ENCODE results near the gene SLAMF9.
A peak's percentile ranks its signal among the peaks of the same experiment; 100 is the strongest.

The SLAMF9 gene

DNA sequence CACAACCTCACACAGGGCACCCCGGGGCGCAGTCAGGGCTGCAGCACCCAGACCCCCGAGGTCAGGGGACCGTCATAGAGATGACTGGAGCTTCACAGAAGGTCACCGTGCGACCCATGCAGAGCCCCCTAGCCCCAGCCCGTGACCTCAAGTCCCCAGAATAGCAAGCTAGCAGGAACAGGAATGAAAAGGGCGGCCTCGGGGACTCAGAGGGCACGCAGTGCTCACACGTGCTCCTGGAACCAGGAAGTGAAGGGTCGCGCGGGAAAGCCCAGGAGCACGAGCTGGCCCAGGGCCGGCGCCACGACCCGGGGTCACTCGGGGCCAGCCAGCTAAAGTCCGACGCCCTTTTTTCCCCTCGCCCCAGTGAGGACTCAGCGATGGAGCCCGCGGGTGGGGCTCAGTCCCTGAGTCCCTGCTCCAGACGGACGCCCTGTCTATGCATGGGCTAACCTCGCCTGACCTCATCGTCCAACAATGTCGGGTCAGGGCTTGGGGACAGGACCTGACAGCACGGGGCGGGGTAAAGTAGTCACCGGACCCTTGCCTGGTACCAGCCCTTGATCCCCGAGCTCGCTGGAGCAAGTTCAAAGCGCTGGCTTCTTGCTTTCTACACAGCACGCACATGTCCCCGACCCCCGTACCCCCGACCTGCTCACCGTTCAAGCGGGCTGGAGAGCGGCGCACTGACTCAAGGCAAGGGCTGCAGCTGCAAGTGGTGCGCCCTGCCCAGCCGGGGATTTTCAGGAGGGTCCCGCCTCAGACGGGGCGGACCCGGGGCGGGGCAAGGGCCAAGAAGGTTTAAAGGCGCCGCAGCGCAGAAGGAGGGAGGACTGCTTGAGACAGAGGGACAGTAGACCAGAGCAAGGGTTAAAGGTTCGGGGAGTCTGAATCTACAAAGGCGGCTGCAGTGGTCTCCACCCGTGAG is 29.0 kb downstream of the SLAMF9 start, which contains the start of gene TAGLN2:
Gene TAGLN2, minus strand, starts transcription at position 717 of the 928 bp plus-strand sequence. CDS start 4,998 bp downstream, outside the sequence.
- H3K4me3 ChIP-seq (ENCODE audit: low read depth, low read length), result peak within 1 kb of the TSS; percentile 87
- TF ChIP-seq, protein P1, sequence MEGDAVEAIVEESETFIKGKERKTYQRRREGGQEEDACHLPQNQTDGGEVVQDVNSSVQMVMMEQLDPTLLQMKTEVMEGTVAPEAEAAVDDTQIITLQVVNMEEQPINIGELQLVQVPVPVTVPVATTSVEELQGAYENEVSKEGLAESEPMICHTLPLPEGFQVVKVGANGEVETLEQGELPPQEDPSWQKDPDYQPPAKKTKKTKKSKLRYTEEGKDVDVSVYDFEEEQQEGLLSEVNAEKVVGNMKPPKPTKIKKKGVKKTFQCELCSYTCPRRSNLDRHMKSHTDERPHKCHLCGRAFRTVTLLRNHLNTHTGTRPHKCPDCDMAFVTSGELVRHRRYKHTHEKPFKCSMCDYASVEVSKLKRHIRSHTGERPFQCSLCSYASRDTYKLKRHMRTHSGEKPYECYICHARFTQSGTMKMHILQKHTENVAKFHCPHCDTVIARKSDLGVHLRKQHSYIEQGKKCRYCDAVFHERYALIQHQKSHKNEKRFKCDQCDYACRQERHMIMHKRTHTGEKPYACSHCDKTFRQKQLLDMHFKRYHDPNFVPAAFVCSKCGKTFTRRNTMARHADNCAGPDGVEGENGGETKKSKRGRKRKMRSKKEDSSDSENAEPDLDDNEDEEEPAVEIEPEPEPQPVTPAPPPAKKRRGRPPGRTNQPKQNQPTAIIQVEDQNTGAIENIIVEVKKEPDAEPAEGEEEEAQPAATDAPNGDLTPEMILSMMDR (IDR thresholded peaks at IDR 0.05; ENCODE audit: borderline replicate concordance, insufficient read depth, low read depth, low read length), result no peak

DNA sequence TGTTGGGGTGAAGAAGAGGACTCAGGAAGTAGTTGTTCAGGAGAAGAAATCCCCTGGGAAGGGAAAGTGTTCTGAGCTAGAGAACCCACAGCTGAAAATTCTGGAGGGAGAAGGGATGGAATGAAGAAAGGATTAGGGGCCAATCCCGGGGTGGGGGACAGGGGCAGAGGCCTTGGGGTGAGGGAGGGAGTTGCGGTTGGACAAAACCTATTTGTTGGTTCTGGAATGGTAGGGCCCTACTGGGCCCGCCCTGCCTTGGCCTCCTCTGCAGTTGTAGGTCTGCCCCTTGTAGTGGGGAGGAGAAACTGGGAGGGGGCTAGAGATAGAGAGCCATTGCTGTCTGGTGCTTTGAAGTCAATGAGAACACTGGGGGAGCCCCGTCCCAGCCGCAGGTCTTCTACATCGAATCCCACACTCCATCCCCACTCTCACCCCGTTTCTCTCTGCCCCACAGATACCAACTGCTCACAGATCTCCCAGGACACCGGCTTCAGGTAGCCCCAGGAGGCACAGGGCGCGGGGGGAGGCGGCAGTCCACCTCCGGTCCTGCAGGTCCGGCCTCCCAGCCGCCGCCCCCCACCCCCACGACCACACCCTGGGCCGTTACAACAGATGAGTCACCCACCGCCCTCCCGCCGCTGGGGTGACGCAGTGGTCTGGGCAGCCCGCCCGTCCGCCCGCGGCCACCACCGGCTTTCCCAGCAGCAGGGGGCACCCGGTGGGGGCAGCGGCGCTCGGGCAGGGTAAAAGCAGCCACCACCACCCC is 29.8 kb downstream of the SLAMF9 start:
- TF ChIP-seq, protein P1 (IDR thresholded peaks at IDR 0.05; ENCODE audit: borderline replicate concordance, insufficient read depth, low read depth, low read length), result 0 out of 2 replicates have a peak, but pooled peaks have one; percentile 1

DNA sequence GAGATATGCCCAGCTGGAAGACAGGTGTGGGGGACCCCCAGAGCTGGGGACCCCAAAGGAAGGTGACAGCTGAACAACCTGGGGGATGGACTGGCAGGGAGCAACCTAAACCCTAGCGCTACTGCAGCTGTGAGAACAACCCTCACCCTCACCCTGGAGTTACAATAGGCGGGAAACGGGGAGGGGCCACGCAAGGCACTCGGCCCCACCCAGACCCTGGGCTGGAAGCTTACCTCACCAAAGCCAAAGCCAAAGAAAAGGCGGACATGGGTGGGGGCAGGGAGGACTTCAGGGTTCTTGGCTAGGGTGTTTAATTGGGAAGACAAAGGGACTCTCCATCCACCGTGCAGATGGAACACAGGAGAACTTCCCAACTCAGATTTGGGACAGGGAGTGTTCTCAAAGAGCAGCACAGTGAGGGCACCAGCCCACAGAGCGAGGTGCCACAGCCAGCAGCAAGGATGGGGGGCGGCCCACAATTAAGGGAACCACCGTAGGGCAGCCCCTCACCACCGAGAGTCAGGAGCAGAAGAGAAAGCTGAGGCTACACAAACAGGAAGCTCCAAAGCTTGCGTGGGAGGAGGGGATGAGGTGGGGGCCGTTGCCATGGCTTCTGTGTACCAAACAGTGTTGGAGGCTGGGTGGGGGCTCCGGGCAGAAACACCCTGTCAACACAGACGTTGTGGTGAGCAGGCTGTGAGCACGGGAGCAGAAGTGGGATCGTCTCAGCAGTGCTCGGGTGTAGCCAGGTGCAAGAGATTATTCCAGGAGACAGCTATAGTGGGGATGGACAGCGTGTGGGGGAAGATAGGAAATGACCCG is 30.6 kb downstream of the SLAMF9 start:
- TF ChIP-seq, protein P1 (IDR thresholded peaks at IDR 0.05; ENCODE audit: borderline replicate concordance, insufficient read depth, low read depth, low read length), result no peak
- H3K4me3 ChIP-seq (ENCODE audit: low read depth, low read length), result peak overlapping the region; percentile 87

More for the DNA sequence above, 29.8 kb downstream of the SLAMF9 start:
- peak overlapping the region; percentile 87 for H3K4me3 ChIP-seq (ENCODE audit: low read depth, low read length)

DNA sequence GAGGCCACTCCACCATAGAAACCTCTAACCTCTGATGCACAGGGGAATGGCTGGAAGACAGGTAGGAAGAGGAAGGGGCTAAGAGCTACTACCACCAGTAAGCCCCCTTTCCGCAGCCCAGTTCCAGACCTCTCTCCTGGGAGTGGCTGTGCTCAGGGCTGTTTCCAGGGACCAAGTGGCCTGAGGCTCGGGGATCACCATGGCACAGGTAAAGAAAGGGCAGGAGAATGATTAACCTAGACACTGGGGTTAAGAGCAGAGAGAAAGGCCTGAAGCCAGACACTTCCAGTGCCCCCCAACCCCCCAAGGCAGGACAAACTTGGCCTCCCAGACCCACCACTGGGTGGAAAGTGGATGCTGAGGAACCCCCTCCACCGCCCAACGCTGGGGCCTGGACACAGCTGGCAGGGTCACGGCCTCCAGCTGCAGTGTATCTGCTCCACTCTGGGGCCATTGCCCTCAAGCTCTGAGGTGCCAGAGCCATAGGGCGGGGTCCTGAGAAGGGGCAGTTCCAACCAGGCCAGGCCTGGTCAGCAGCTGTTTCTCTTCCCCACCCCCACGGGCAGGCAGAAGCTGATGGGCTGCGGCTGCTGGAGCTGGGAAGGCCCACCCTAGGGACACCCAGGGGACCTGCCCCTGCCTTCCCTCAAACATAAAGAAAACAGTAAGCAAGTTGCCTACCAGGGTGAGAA is 31.4 kb downstream of the SLAMF9 start:
- TF ChIP-seq, protein P1 (IDR thresholded peaks at IDR 0.05; ENCODE audit: borderline replicate concordance, insufficient read depth, low read depth, low read length), result no peak
- peak overlapping the region; percentile 87 for H3K4me3 ChIP-seq (ENCODE audit: low read depth, low read length)

DNA sequence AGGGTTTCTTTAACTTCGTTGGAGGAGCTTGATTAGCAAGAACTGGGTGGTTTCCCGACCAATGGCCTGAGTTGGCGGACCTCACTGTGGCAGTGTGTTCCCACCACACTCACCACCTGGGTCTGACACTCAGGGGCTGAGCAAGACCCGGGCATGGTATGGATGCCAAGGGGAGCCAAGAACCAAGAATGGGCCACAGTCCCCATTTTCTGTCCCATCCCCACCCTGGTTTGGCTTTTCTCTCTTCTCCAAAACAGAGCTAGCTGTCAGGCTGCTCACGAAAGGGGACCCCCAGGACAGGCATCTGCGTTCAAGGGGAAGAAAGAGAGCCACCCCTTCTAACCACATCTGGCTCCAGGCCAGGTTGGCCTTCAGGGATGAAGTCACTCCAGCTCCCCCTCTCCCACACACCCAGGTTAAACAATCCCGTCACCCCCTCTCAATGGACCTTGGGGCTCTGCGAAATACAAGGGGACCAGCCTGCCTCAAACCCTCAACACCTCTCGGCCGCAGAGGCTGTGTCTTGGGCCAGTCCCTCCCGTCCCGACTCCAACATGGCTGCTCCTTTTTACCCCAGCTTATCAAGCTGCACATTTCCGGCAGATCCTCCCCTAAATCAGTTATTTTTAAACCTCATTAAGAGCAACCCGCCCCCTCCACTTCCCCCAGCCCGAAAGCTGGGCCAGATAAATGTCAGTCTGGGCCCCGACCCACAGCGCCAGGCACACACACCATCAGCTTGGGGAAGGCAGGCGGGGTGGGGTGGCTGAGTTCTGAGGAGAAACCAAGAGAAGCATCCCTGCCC is 32.1 kb downstream of the SLAMF9 start:
- peak overlapping the region; percentile 87 for H3K4me3 ChIP-seq (ENCODE audit: low read depth, low read length)
- TF ChIP-seq, protein P1 (IDR thresholded peaks at IDR 0.05; ENCODE audit: borderline replicate concordance, insufficient read depth, low read depth, low read length), result no peak
